GM12801 (cell line): ENCODE results near the gene LRRTM4.

Experiments
- TF ChIP-seq, protein P1 (sequence below): IDR thresholded peaks from one replicate; pipeline ENCODE4 v1.5.1; 2011; ENCODE audit warnings: control low read depth; ENCODE audit not compliant: insufficient read length; ENCODE audit errors: extremely low read depth

Gene LRRTM4

GRCh38 chr2:77085561-77085960 lies 436.6 kb downstream of the LRRTM4 start:
- TF ChIP-seq, protein P1, sequence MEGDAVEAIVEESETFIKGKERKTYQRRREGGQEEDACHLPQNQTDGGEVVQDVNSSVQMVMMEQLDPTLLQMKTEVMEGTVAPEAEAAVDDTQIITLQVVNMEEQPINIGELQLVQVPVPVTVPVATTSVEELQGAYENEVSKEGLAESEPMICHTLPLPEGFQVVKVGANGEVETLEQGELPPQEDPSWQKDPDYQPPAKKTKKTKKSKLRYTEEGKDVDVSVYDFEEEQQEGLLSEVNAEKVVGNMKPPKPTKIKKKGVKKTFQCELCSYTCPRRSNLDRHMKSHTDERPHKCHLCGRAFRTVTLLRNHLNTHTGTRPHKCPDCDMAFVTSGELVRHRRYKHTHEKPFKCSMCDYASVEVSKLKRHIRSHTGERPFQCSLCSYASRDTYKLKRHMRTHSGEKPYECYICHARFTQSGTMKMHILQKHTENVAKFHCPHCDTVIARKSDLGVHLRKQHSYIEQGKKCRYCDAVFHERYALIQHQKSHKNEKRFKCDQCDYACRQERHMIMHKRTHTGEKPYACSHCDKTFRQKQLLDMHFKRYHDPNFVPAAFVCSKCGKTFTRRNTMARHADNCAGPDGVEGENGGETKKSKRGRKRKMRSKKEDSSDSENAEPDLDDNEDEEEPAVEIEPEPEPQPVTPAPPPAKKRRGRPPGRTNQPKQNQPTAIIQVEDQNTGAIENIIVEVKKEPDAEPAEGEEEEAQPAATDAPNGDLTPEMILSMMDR = no peak

DNA sequence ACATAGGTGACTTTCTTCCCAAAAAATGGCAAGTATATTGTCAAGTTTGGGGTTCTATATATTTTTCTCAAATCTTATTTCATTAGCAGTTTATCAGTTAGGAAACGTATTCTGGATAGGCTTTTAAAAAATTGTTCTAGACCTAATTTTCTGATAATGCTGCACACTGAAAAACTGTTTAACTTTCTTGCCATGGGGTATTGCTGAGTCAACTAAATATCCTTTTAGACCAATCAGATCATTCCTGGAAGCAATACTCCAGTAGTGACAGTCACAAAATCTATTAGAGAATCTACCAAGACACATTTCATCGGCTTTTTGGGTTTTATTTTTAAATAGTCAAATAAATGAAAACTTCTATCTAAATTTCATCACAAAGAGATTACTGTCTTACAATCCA lies 440.6 kb downstream of the LRRTM4 start:
- TF ChIP-seq, protein P1 = no peak

DNA sequence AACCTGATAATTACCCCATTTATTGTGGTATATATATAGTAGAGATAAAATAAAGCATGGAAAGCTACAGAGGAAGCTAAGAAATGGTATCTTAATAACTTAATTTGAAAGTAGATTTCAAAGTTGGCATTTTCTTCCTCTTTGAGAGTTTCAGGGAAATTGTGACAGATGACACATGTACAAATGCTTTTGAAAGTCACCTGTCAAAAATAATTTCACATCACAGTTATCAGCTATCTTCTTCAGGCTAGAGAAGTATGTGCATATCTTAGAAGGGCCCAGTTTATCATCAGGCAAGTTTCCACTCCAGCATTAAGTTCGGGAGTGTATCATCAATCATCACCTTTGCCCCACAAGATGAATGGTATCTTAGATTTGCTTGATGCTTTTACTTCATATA lies 457.9 kb downstream of the LRRTM4 start:
- TF ChIP-seq, protein P1 = no peak

GRCh38 chr2:77054938-77055337 lies 467.2 kb downstream of the LRRTM4 start:
- TF ChIP-seq, protein P1 = no peak

- TF ChIP-seq, protein P1 = no peak
These were observed 475.8 kb downstream of the LRRTM4 start for GRCh38 chr2:77046339-77046738.

GRCh38 chr2:77034445-77034844 lies 487.7 kb downstream of the LRRTM4 start:
- TF ChIP-seq, protein P1 = no peak

DNA sequence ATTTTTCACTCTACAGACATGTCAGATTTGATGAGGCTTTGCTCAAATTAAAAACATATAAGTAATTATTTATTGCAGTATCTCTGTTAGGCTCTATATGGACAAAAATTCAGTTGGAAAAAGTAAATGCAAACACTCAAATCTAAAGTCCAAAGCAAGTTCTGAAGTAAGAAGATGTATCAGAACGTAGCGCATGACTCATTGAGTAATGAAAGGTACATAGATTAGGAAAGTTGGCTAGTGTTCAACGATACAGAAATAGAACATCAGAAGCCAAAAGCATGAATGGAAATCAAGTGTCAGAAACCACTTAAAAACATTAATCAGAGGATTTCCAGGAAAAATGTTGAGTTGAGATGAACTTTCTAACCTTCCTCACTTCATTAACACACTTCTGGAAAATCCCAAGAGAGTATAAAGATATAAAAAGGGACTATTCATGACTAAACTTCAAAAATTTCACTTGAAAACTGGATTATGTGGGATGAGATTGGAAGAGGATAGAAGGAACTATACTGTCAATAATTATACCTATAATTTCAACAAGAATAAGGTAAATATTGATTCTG lies 494.1 kb downstream of the LRRTM4 start:
- TF ChIP-seq, protein P1 = no peak
